HG03432 (cell line): ENCODE data around the gene CCT3.
"Not testable (repeated sequence)": the region's sequence is repeated elsewhere in the genome, so short reads cannot be mapped to it uniquely, and the experiment has no call there.

Experiments used
- ATAC-seq: cut with Tn5 transposase; IDR thresholded peaks from one replicate; pipeline ENCODE4 v1.9.1; 2021; ENCODE audit warnings: mild to moderate bottlenecking, moderate library complexity; ENCODE audit not compliant: unreplicated experiment

CCT3 gene

GRCh38 chr1:156338180-156338976, at the start of gene CCT3, which contains the start of gene TSACC:
Gene CCT3, minus strand, starts transcription at chr1:156338292. Its CDS starts 108 bp downstream, at chr1:156338184.
Gene TSACC, plus strand, starts transcription at chr1:156338526. Its CDS starts 1,232 bp downstream, at chr1:156339758.
- ATAC-seq = peak; percentile 95

- ATAC-seq = no peak
Measured at GRCh38 chr1:156387870-156388173, 49.7 kb upstream of the CCT3 start.

- ATAC-seq = no peak
Measured at GRCh38 chr1:156386949-156387869, 49.1 kb upstream of the CCT3 start.

- ATAC-seq = no peak
Measured at GRCh38 chr1:156386134-156386901, 48.2 kb upstream of the CCT3 start.

- ATAC-seq = no peak
Measured at GRCh38 chr1:156385534-156386031, 47.5 kb upstream of the CCT3 start.

GRCh38 chr1:156384658-156385057, 46.6 kb upstream of the CCT3 start:
- ATAC-seq = no peak

- ATAC-seq = no peak
Measured at GRCh38 chr1:156384007-156384406, 45.9 kb upstream of the CCT3 start.

GRCh38 chr1:156383023-156383422, 44.9 kb upstream of the CCT3 start:
- ATAC-seq = no peak

GRCh38 chr1:156382561-156382960, 44.5 kb upstream of the CCT3 start:
- ATAC-seq = no peak

GRCh38 chr1:156379420-156380165, 41.5 kb upstream of the CCT3 start:
- no peak for ATAC-seq

- ATAC-seq = no peak
Measured at GRCh38 chr1:156378557-156378956, 40.5 kb upstream of the CCT3 start.

- ATAC-seq = no peak
Measured at GRCh38 chr1:156376958-156377919, 39.1 kb upstream of the CCT3 start.

GRCh38 chr1:156376146-156376545, 38.1 kb upstream of the CCT3 start:
- ATAC-seq = no peak

- ATAC-seq = no peak
Measured at GRCh38 chr1:156373546-156373945, 35.5 kb upstream of the CCT3 start.

GRCh38 chr1:156372876-156373275, 34.8 kb upstream of the CCT3 start:
- no peak for ATAC-seq

- no peak for ATAC-seq
Measured at GRCh38 chr1:156372265-156372586, 34.1 kb upstream of the CCT3 start.

- ATAC-seq = no peak
Measured at GRCh38 chr1:156371553-156372264, 33.6 kb upstream of the CCT3 start.

- ATAC-seq = not testable (repeated sequence)
Measured at GRCh38 chr1:156369685-156370286, 31.7 kb upstream of the CCT3 start.
